Hepatocyte (in vitro differentiated cells): ENCODE measurements around the gene PCNX4. TPM values are rescaled to one million over a fixed set of nuclear protein-coding genes. Genes with fewer than 3 reads are reported as not detected.

Experiments used
- DNase-seq: peaks from one replicate; pipeline ENCODE4 v3.0.0-alpha.2; 2016; ENCODE audit warnings: low spot score
- H2AFZ ChIP-seq: fragments of 200-600 bp; sonication (generic); 2 replicates; pipeline ENCODE4 v1.6.0; 2016; ENCODE audit warnings: antibody characterized with exemption, mild to moderate bottlenecking
- H3K27ac ChIP-seq: fragments of 200-600 bp; sonication (generic); 2 replicates; pipeline ENCODE4 v1.5.1; 2016; ENCODE audit warnings: mild to moderate bottlenecking
- H3K27me3 ChIP-seq: fragments of 200-600 bp; sonication (generic); 2 replicates; pipeline ENCODE4 v1.6.1; 2016
- H3K36me3 ChIP-seq: fragments of 200-600 bp; sonication (generic); replicated peaks from 2 replicates; pipeline ENCODE4 v1.5.1; 2016; ENCODE audit warnings: low read depth; ENCODE audit not compliant: insufficient read depth
- H3K4me1 ChIP-seq: fragments of 200-600 bp; sonication (generic); 2 replicates; pipeline ENCODE4 v1.5.1; 2016; ENCODE audit warnings: mild to moderate bottlenecking, moderate library complexity; ENCODE audit not compliant: insufficient read depth
- H3K4me2 ChIP-seq: fragments of 200-600 bp; sonication (generic); 2 replicates; pipeline ENCODE4 v1.6.0; 2016
- H3K4me3 ChIP-seq: fragments of 200-600 bp; sonication (generic); 2 replicates; pipeline ENCODE4 v1.5.1; 2016; ENCODE audit warnings: mild to moderate bottlenecking
- H3K79me2 ChIP-seq: fragments of 200-600 bp; sonication (generic); 2 replicates; pipeline ENCODE4 v1.6.0; 2017; ENCODE audit warnings: mild to moderate bottlenecking
- H3K9me2 ChIP-seq: fragments of 200-600 bp; sonication (generic); replicated peaks from 2 replicates; pipeline ENCODE4 v1.6.0; 2017; ENCODE audit warnings: mild to moderate bottlenecking; ENCODE audit not compliant: insufficient read depth
- H3K9me3 ChIP-seq: fragments of 200-600 bp; sonication (generic); 2 replicates; pipeline ENCODE4 v1.5.1; 2016; ENCODE audit warnings: low read depth, mild to moderate bottlenecking
- H4K20me1 ChIP-seq: fragments of 200-600 bp; sonication (generic); 2 replicates; pipeline ENCODE4 v1.6.0; 2016; ENCODE audit warnings: mild to moderate bottlenecking; ENCODE audit not compliant: insufficient read depth, poor library complexity, severe bottlenecking
- EZH2 ChIP-seq: fragments of 200-600 bp; sonication (generic); IDR thresholded peaks from 2 replicates; pipeline ENCODE4 v1.6.1; 2016; ENCODE audit warnings: antibody characterized with exemption, mild to moderate bottlenecking, borderline replicate concordance
- EZH2phosphoT487 ChIP-seq: fragments of 200-600 bp; sonication (generic); IDR thresholded peaks from one replicate; pipeline ENCODE4 v1.6.1; 2018; ENCODE audit warnings: antibody characterized with exemption, mild to moderate bottlenecking, low read depth, moderate library complexity; ENCODE audit not compliant: unreplicated experiment, severe bottlenecking
- WGBS: methylation state at CpG from one replicate; pipeline ENCODE4 v1.1.6; 2016; ENCODE audit warnings: low lambda C conversion rate; ENCODE audit errors: missing lambda C conversion rate; 5-methylcytosine and 5-hydroxymethylcytosine counted together
- polyA plus RNA-seq: library from polyadenylated mRNA; unstranded; fragments of >200 nt; fragmentation: Nextera tagmentation; extraction: Ambion mirVana; gene quantifications from 2 replicates; pipeline ENCODE4 v1.2.1, GENCODE V29; 2016
- total RNA-seq: library from RNA; depleted of rRNA; stranded (reverse); fragments of >200 nt; gene quantifications from 2 replicates; pipeline ENCODE4 v1.2.3, GENCODE V29; 2014
- TF ChIP-seq, protein P1 (sequence below): fragments of 200-600 bp; sonication (generic); IDR thresholded peaks from 2 replicates; pipeline ENCODE4 v1.5.1; 2016; ENCODE audit warnings: antibody characterized with exemption, mild to moderate bottlenecking; ENCODE audit not compliant: poor library complexity

The PCNX4 gene
- total and polyA plus RNA-seq, 2 experiments from 2014 or later, result 28.8 to 60.0 TPM

DNA sequence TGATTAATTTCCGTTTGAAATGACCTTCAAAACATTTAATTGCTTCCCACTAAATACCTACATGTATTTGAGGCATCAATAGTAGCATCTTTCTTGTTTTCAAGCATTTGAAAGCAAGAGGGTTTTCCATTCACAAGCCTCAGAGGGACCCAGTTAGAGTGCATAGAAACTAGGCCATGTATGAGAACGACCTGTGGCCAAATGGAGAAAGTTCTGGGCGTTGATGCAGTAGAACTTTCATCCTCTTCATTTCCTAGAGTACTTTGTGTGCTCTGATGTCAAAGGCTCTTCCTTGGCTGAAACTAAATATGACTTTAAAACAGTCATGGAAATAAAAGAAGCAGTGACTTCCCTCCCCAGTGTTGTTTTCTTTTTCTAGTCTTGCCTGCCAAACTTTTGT is 74.4 kb downstream of the PCNX4 start:
- WGBS, result 64% methylated on average over 3 of the region's 3 CpGs

DNA sequence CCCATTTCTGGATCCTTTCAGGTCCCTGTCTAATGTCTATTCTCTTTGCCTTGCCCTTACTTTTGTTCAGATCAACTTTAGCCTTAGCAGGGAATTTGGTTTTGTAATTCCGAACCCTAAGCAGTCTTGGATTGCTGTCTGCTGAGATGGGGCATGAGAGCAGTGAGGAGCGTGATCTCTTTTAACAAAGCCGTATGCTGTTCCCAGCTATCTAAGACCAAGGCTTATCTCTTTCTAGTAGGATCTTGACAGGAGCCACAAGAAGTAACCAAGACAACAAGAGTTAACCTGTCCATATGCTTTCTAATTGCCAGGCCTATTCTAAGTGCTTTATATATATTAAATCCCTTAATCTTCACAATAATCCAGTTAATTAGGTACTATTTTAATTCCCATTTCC is 78.0 kb downstream of the PCNX4 start:
- no peak overlapping the region for H3K4me3 ChIP-seq
- 87% methylated on average over 3 of the region's 3 CpGs for WGBS
- no peaks in the 10 kb centered on the region for H4K20me1 ChIP-seq
- no peaks in the 10 kb centered on the region for H3K27me3 ChIP-seq
- no peak overlapping the region for H3K4me2 ChIP-seq
- no peaks in the 10 kb centered on the region for H3K9me3 ChIP-seq
- H2AFZ ChIP-seq, result no peak overlapping the region
- TF ChIP-seq EZH2, result no peak
- TF ChIP-seq EZH2phosphoT487, result no peak
- TF ChIP-seq, protein P1, sequence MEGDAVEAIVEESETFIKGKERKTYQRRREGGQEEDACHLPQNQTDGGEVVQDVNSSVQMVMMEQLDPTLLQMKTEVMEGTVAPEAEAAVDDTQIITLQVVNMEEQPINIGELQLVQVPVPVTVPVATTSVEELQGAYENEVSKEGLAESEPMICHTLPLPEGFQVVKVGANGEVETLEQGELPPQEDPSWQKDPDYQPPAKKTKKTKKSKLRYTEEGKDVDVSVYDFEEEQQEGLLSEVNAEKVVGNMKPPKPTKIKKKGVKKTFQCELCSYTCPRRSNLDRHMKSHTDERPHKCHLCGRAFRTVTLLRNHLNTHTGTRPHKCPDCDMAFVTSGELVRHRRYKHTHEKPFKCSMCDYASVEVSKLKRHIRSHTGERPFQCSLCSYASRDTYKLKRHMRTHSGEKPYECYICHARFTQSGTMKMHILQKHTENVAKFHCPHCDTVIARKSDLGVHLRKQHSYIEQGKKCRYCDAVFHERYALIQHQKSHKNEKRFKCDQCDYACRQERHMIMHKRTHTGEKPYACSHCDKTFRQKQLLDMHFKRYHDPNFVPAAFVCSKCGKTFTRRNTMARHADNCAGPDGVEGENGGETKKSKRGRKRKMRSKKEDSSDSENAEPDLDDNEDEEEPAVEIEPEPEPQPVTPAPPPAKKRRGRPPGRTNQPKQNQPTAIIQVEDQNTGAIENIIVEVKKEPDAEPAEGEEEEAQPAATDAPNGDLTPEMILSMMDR, result no peak
- peaks cover 7% of the 10 kb centered on the region for H3K4me1 ChIP-seq
- H3K9me2 ChIP-seq, result no peaks in the 10 kb centered on the region
- H3K79me2 ChIP-seq, result no peaks in the 10 kb centered on the region
- no peak for DNase-seq
- H3K36me3 ChIP-seq, result no peaks in the 10 kb centered on the region
- H3K27ac ChIP-seq, result no peak overlapping the region

More for the DNA sequence above, 74.4 kb downstream of the PCNX4 start:
- peaks cover 31% of the 10 kb centered on the region for H3K79me2 ChIP-seq
- no peaks in the 10 kb centered on the region for H4K20me1 ChIP-seq
- peak overlapping the region; percentile 69 for H2AFZ ChIP-seq
- H3K27ac ChIP-seq, result peak overlapping the region; percentile 99
- H3K36me3 ChIP-seq, result no peaks in the 10 kb centered on the region
- peak overlapping the region; percentile 79 for H3K4me2 ChIP-seq
- H3K9me2 ChIP-seq, result no peaks in the 10 kb centered on the region
- H3K9me3 ChIP-seq, result no peaks in the 10 kb centered on the region
- no peak for TF ChIP-seq EZH2phosphoT487
- TF ChIP-seq, protein P1, result no peak
- TF ChIP-seq EZH2, result no peak
- H3K27me3 ChIP-seq, result no peaks in the 10 kb centered on the region
- no peak overlapping the region for H3K4me3 ChIP-seq
- no peak for DNase-seq
- H3K4me1 ChIP-seq, result peaks cover 7% of the 10 kb centered on the region

DNA sequence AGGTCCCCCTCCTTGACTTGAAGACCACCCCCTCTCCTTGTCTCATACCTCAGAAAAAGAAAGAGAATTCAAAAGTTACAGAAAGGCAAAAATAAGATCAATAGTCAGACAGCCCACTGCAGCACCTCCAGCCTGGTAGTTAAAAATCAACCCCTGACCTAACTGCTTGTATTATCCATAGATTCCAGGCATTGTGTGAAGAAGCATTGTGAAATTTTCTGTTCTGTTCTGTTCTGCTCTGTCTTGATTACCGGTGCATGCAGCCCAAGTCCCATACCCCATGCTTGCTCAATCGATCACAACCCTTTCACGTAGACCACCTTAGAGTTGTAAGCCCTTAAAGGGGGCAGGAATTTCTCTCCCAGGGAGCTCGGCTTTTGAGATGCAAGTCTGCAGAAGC is 79.2 kb downstream of the PCNX4 start:
- Histone ChIP-seq H3K27ac (no peak overlapping the region), H3K9me3 (no peaks in the 10 kb centered on the region), H3K9me2 (no peaks in the 10 kb centered on the region), H3K4me2 (no peak overlapping the region), H4K20me1 (no peaks in the 10 kb centered on the region), H2AFZ (no peak overlapping the region), H3K4me3 (no peak overlapping the region), H3K27me3 (no peaks in the 10 kb centered on the region), H3K36me3 (no peaks in the 10 kb centered on the region), H3K4me1 (peaks cover 3% of the 10 kb centered on the region), H3K79me2 (no peaks in the 10 kb centered on the region)
- DNase-seq, result no peak
- 86% methylated on average over 4 of the region's 4 CpGs for WGBS
- TF ChIP-seq, protein P1, result no peak
- TF ChIP-seq EZH2phosphoT487, result no peak
- no peak for TF ChIP-seq EZH2

DNA sequence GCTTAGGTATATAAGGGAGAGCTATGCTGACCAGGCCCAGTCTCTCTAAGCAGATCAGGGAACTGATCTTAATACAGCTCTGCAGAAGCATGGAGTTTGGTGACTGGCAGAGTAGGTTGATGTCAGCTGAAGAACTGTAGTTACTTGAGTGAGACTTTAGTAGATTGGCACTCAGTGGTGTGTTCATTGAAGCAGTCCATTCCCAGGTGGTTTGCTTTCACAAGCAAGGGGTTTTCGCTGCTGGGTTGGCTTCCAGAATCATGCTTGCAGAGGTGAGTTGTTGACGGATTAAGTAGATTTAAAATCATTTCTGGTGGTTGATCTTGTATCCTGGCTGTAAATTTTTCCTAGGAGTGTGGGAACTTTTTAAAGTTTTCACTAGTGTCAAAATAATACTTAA is 80.0 kb downstream of the PCNX4 start:
- H3K27ac ChIP-seq, result no peak overlapping the region
- WGBS, result 96% methylated on average over 2 of the region's 2 CpGs
- H3K4me3 ChIP-seq, result no peak overlapping the region
- H3K79me2 ChIP-seq, result no peaks in the 10 kb centered on the region
- no peaks in the 10 kb centered on the region for H3K4me1 ChIP-seq
- no peaks in the 10 kb centered on the region for H3K9me2 ChIP-seq
- H3K27me3 ChIP-seq, result no peaks in the 10 kb centered on the region
- H2AFZ ChIP-seq, result no peak overlapping the region
- TF ChIP-seq EZH2, result no peak
- TF ChIP-seq, protein P1, result no peak
- TF ChIP-seq EZH2phosphoT487, result no peak
- no peaks in the 10 kb centered on the region for H3K9me3 ChIP-seq
- DNase-seq, result no peak
- H4K20me1 ChIP-seq, result no peaks in the 10 kb centered on the region
- H3K4me2 ChIP-seq, result no peak overlapping the region
- H3K36me3 ChIP-seq, result no peaks in the 10 kb centered on the region
